HepG2 (cell line): ENCODE data around the gene POU5F1. TPM values are rescaled to one million over a fixed set of nuclear protein-coding genes. Genes with fewer than 3 reads are reported as not detected.

Experiments used
- ATAC-seq: fragments of 200-7000 bp; cut with Tn5 transposase; 3 replicates; pipeline ENCODE4 v1.9.1; 2020; ENCODE audit warnings: mild to moderate bottlenecking, moderate library complexity
- BruUV-seq: library from RNA; stranded (reverse); fragments of 400-500 nt; replicated peaks from 2 replicates; lab custom pipeline; 2021; lab: Mats Ljungman, UMichigan
- CTCF ChIA-PET: fragments of 300-600 bp; formaldehyde crosslinking; extraction: SDS; loops from one replicate; lab custom pipeline; 2021; ENCODE audit warnings: low total read pairs, inconsistent platforms, low intra/inter-chr PET ratio; lab: Yijun Ruan, JAX
- POLR2A ChIA-PET: fragments of 350-600 bp; sonication (Branson Sonifier 250); formaldehyde crosslinking; loops from one replicate; lab custom pipeline; 2020; ENCODE audit warnings: antibody characterized with exemption, inconsistent platforms; lab: Yijun Ruan, JAX
- DNase-seq: peaks from one replicate; pipeline ENCODE4 v3.0.0-alpha.2; 2015; ENCODE audit warnings: low spot score
- FAIRE-seq: peaks from 3 replicates; lab custom pipeline; 2011; peaks lifted over from hg19 to GRCh38; lab: Jason Lieb, UNC
- H2AFZ ChIP-seq: one replicate; pipeline ENCODE4 v1.6.1; 2011; ENCODE audit warnings: low read length, inconsistent platforms
- H3K27ac ChIP-seq: fragments of 300-600 bp; 3 replicates; pipeline ENCODE4 v1.8.0; 2011; ENCODE audit warnings: mixed run types, mild to moderate bottlenecking, mixed read lengths, low read length, inconsistent platforms; ENCODE audit not compliant: insufficient read depth; ENCODE audit errors: extremely low read length
- H3K27me3 ChIP-seq, 2 experiments: fragments of 200-600 bp in 1 of 2; 2 replicates in 1 of 2; 3 replicates in 1 of 2; pipeline versions ENCODE4 v1.6.0 to v1.8.0; 2011; ENCODE audit warnings: low read length in 2 of 2, mild to moderate bottlenecking in 2 of 2, moderate library complexity in 2 of 2, inconsistent platforms in 1 of 2; ENCODE audit not compliant: insufficient read depth in 2 of 2, control insufficient read depth in 1 of 2
- H3K36me3 ChIP-seq, 2 experiments: fragments of 200-600 bp in 1 of 2; replicated peaks in 1 of 2; 2 replicates in 1 of 2; 3 replicates in 1 of 2; pipeline versions ENCODE4 v1.5.1 to v1.8.0; 2011; ENCODE audit warnings: low read length in 2 of 2, inconsistent platforms in 1 of 2; ENCODE audit not compliant: insufficient read depth in 2 of 2, control insufficient read depth in 1 of 2
- H3K4me1 ChIP-seq: 2 replicates; pipeline ENCODE4 v1.5.1; 2012; ENCODE audit warnings: low read length, inconsistent platforms; ENCODE audit not compliant: insufficient read depth
- H3K4me2 ChIP-seq: 2 replicates; pipeline ENCODE4 v1.6.0; 2011; ENCODE audit warnings: low read depth, low read length, inconsistent platforms
- H3K4me3 ChIP-seq, 3 experiments: fragments of 200-600 bp in 1 of 3; sonication (generic), shearing (Covaris generic) in 1 of 3; replicated peaks in 1 of 3; 2 replicates each; pipeline ENCODE4 v1.5.1; 2011 to 2016; ENCODE audit warnings: low read length in 3 of 3, inconsistent platforms in 2 of 3, low read depth in 2 of 3, mild to moderate bottlenecking in 2 of 3, control low read depth in 1 of 3, mixed read lengths in 1 of 3; ENCODE audit not compliant: insufficient read depth in 1 of 3
- H3K79me2 ChIP-seq: one replicate; pipeline ENCODE4 v1.6.1; 2011; ENCODE audit warnings: low read length, inconsistent platforms; ENCODE audit not compliant: insufficient read depth
- H3K9ac ChIP-seq: 2 replicates; pipeline ENCODE4 v1.6.0; 2011; ENCODE audit warnings: mild to moderate bottlenecking, low read depth, low read length, inconsistent platforms; ENCODE audit not compliant: insufficient read depth
- H3K9me3 ChIP-seq: 2 replicates; pipeline ENCODE4 v1.5.1; 2012; ENCODE audit warnings: mild to moderate bottlenecking, low read length
- H4K20me1 ChIP-seq: 2 replicates; pipeline ENCODE4 v1.6.0; 2011; ENCODE audit warnings: inconsistent platforms, mild to moderate bottlenecking, low read length, moderate library complexity; ENCODE audit not compliant: insufficient read depth
- CCDC6 ChIP-seq: sonication (generic); formaldehyde crosslinking; IDR thresholded peaks from 2 replicates; pipeline ENCODE4 v1.8.1; 2022; ENCODE audit warnings: mild to moderate bottlenecking, missing genetic modification reagents, moderate library complexity
- MAFK ChIP-seq, 2 experiments: IDR thresholded peaks in 1 of 2; conservative IDR thresholded peaks in 1 of 2; 2 replicates each; pipeline ENCODE4 v1.6.1; 2011; ENCODE audit warnings: improper control_type of control experiment in 2 of 2, low read length in 2 of 2
- MXI1 ChIP-seq: IDR thresholded peaks from 3 replicates; pipeline ENCODE4 v1.6.1; 2012; ENCODE audit warnings: low read depth, low read length, inconsistent platforms, borderline replicate concordance
- TAF15 ChIP-seq: fragments of 200-400 bp; formaldehyde crosslinking; IDR thresholded peaks from one replicate; pipeline ENCODE4 v1.6.1; 2018; ENCODE audit warnings: mild to moderate bottlenecking, low read depth, low read length; ENCODE audit not compliant: poor library complexity, severe bottlenecking
- TGIF2 ChIP-seq: IDR thresholded peaks from 2 replicates; pipeline ENCODE4 v1.6.1; 2016; ENCODE audit warnings: control low read depth, missing compliant biosample characterization
- ZNF713 ChIP-seq: sonication (generic); formaldehyde crosslinking; IDR thresholded peaks from 2 replicates; pipeline ENCODE4 v1.4.0; 2020; ENCODE audit warnings: mild to moderate bottlenecking, missing genetic modification reagents
- WGBS: methylation state at CpG from one replicate; pipeline ENCODE4 v1.1.6; 2017; ENCODE audit warnings: low lambda C conversion rate; 5-methylcytosine and 5-hydroxymethylcytosine counted together
- in situ Hi-C: cut with HindIII; loops from 2 replicates; pipeline ENCODE4 v1.10.0; 2017; ENCODE audit warnings: low pct_unique_long_range_greater_than_20kb; ENCODE audit not compliant: extremely low pct_ligation_motif_present
- intact Hi-C: fragments of 100-400 bp; cut with micrococcal nuclease; formaldehyde crosslinking; loops from one replicate; pipeline ENCODE4 v1.10.0; 2022; ENCODE audit not compliant: unreplicated experiment
- polyA plus RNA-seq, 8 experiments: library from polyadenylated mRNA; depleted of rRNA in 3 of 8; stranded (reverse) in 7 of 8; unstranded in 1 of 8; fragments of >200 nt; fragmentation: Illumina TruSeq in 4 of 8; extraction: Trizol in 4 of 8; gene quantifications; 2 replicates each; pipeline versions ENCODE4 v1.2.1 to v1.2.3, GENCODE V29; 2011 to 2016; ENCODE audit warnings: low read depth in 4 of 8, missing spikeins in 1 of 8, mixed read lengths in 1 of 8; ENCODE audit not compliant: insufficient read depth in 1 of 8
- total RNA-seq, 5 experiments: library from RNA; depleted of rRNA; stranded (reverse); fragments of >200 nt; fragmentation: Illumina TruSeq; extraction: Trizol; gene quantifications; 2 replicates each; pipeline ENCODE4 v1.2.3, GENCODE V29; 2016; ENCODE audit warnings: low read depth in 1 of 5
- TF ChIP-seq, protein P1 (sequence below): sonication (generic); formaldehyde crosslinking; IDR thresholded peaks from 2 replicates; pipeline ENCODE4 v1.4.0; 2020; ENCODE audit warnings: missing genetic modification reagents
- TF ChIP-seq, protein P2 (sequence below): sonication (generic); formaldehyde crosslinking; IDR thresholded peaks from 2 replicates; pipeline ENCODE4 v1.5.1; 2020; ENCODE audit warnings: mild to moderate bottlenecking, missing genetic modification reagents, borderline replicate concordance

Gene POU5F1
- total and polyA plus RNA-seq, 2 of the 13 experiments (the other 11 are each of a cell fraction or from before 2014, with no cell fraction given) = 2.5 to 7.2 TPM

DNA sequence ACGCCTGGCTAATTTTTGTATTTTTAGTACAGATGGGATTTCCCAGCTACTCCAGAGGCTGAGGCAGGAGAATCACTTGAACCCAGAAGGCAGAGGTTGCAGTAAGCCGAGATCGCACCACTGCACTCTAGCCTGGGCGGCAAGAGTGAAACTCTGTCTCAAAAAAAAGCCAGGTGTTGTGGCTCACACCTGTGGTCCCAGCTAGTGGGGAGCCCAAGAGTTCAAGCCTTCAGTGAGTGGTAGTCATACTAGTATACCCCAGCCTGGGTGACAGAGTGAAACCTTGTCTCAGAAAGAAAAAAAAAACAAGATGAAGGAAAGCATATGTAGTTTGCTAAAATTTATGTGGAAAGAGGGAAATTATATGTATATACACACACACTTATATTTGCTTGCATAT is 20.0 kb upstream of the POU5F1 start:
- ATAC-seq = no peak
- ChIA-PET POLR2A (no interaction called here), CTCF (interaction anchor here (1.5 kb wide), 1 partner anchor 53 kb away, joined by 6 read pairs; no protein-coding TSS in a partner anchor)
- Histone ChIP-seq H4K20me1 (no peaks in the 10 kb centered on the region), H3K9ac (no peak overlapping the region), H3K79me2 (peaks cover 4% of the 10 kb centered on the region), H3K9me3 (no peaks in the 10 kb centered on the region), H3K4me1 (peaks cover 29% of the 10 kb centered on the region), H3K27me3 (no peaks in the 10 kb centered on the region), H2AFZ (no peak overlapping the region), H3K4me2 (no peak overlapping the region), H3K27ac (no peak overlapping the region), H3K4me3 (no peak overlapping the region), H3K36me3 (no peaks in the 10 kb centered on the region)
- in situ Hi-C loops (loop anchor here (5.0 kb wide), 2 partner anchors 53 to 177 kb away; partner anchors contain the start of gene PSORS1C2), intact Hi-C loops (no loop called here)
- no peak for FAIRE-seq
- TF ChIP-seq, protein P1, sequence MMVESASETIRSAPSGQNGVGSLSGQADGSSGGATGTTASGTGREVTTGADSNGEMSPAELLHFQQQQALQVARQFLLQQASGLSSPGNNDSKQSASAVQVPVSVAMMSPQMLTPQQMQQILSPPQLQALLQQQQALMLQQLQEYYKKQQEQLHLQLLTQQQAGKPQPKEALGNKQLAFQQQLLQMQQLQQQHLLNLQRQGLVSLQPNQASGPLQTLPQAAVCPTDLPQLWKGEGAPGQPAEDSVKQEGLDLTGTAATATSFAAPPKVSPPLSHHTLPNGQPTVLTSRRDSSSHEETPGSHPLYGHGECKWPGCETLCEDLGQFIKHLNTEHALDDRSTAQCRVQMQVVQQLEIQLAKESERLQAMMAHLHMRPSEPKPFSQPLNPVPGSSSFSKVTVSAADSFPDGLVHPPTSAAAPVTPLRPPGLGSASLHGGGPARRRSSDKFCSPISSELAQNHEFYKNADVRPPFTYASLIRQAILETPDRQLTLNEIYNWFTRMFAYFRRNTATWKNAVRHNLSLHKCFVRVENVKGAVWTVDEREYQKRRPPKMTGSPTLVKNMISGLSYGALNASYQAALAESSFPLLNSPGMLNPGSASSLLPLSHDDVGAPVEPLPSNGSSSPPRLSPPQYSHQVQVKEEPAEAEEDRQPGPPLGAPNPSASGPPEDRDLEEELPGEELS (CRISPR knock-in tag) = no peak
- TF ChIP-seq TGIF2 (CRISPR knock-in tag) (no peak), TAF15 (no peak), MXI1 (no peak), MAFK (conservative IDR thresholded peaks at IDR 0.05 in 1 of 2, IDR thresholded peaks at IDR 0.05 in 1 of 2; ENCODE audit: low read length in 2 of 2) (0 out of 4 replicates have a peak, but pooled peaks of 1 of the 2 experiments have one; percentile 15), CCDC6 (CRISPR knock-in tag) (no peak), ZNF713 (no peak)
- TF ChIP-seq, protein P2, sequence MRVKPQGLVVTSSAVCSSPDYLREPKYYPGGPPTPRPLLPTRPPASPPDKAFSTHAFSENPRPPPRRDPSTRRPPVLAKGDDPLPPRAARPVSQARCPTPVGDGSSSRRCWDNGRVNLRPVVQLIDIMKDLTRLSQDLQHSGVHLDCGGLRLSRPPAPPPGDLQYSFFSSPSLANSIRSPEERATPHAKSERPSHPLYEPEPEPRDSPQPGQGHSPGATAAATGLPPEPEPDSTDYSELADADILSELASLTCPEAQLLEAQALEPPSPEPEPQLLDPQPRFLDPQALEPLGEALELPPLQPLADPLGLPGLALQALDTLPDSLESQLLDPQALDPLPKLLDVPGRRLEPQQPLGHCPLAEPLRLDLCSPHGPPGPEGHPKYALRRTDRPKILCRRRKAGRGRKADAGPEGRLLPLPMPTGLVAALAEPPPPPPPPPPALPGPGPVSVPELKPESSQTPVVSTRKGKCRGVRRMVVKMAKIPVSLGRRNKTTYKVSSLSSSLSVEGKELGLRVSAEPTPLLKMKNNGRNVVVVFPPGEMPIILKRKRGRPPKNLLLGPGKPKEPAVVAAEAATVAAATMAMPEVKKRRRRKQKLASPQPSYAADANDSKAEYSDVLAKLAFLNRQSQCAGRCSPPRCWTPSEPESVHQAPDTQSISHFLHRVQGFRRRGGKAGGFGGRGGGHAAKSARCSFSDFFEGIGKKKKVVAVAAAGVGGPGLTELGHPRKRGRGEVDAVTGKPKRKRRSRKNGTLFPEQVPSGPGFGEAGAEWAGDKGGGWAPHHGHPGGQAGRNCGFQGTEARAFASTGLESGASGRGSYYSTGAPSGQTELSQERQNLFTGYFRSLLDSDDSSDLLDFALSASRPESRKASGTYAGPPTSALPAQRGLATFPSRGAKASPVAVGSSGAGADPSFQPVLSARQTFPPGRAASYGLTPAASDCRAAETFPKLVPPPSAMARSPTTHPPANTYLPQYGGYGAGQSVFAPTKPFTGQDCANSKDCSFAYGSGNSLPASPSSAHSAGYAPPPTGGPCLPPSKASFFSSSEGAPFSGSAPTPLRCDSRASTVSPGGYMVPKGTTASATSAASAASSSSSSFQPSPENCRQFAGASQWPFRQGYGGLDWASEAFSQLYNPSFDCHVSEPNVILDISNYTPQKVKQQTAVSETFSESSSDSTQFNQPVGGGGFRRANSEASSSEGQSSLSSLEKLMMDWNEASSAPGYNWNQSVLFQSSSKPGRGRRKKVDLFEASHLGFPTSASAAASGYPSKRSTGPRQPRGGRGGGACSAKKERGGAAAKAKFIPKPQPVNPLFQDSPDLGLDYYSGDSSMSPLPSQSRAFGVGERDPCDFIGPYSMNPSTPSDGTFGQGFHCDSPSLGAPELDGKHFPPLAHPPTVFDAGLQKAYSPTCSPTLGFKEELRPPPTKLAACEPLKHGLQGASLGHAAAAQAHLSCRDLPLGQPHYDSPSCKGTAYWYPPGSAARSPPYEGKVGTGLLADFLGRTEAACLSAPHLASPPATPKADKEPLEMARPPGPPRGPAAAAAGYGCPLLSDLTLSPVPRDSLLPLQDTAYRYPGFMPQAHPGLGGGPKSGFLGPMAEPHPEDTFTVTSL (CRISPR knock-in tag) = no peak
- no TSS peak for BruUV-seq
- WGBS = 65% methylated on average over 4 of the region's 4 CpGs
- DNase-seq = no peak
